ENCODE measurements around the gene PDGFRB.

DNA sequence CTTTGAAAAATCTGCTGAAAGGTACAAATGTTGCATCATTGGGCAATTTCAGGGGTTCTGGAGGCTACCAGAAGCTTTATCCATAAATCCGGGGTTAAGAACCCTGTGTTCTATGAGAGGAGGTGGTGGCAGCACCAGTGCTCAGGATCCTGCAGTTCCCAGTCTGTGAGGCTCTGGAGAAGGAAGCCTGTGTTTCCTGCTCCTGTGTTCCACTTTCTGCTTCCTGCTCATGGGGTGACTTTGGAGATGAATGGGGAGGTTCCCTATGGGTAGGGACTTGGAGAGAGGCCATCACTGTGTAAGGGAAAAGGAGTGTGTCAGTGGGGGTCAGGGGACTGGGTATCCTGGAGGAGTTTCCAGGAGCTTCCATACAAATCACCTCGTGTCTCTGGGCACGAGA lies 13.2 kb upstream of the PDGFRB start:
- TF ChIP-seq FOXP2 (optimal IDR thresholded peaks at IDR 0.05; ENCODE audit: control extremely low read depth, extremely low read length, insufficient read depth): no peak
- no peak for TF ChIP-seq POLR2AphosphoS5 (IDR thresholded peaks at IDR 0.05; ENCODE audit: borderline replicate concordance, low read depth, low read length)
- no peak for TF ChIP-seq EZH2 (IDR thresholded peaks at IDR 0.05)
